Liver (tissue), 2 donors: ENCODE measurements around the gene GTSE1.

ENCODE experiments used
- TF ChIP-seq, protein P1 (sequence below): IDR thresholded peaks from 2 replicates; pipeline ENCODE4 v1.6.1; 2016; ENCODE audit warnings: antibody characterized with exemption, mild to moderate bottlenecking
- TF ChIP-seq, protein P2 (sequence below): fragments of 150-350 bp; IDR thresholded peaks from 2 replicates; pipeline ENCODE4 v1.5.1; 2017; ENCODE audit warnings: improper control_type of control experiment, low read depth, low read length; ENCODE audit not compliant: missing input control
- donor health status: healthy.

DNA sequence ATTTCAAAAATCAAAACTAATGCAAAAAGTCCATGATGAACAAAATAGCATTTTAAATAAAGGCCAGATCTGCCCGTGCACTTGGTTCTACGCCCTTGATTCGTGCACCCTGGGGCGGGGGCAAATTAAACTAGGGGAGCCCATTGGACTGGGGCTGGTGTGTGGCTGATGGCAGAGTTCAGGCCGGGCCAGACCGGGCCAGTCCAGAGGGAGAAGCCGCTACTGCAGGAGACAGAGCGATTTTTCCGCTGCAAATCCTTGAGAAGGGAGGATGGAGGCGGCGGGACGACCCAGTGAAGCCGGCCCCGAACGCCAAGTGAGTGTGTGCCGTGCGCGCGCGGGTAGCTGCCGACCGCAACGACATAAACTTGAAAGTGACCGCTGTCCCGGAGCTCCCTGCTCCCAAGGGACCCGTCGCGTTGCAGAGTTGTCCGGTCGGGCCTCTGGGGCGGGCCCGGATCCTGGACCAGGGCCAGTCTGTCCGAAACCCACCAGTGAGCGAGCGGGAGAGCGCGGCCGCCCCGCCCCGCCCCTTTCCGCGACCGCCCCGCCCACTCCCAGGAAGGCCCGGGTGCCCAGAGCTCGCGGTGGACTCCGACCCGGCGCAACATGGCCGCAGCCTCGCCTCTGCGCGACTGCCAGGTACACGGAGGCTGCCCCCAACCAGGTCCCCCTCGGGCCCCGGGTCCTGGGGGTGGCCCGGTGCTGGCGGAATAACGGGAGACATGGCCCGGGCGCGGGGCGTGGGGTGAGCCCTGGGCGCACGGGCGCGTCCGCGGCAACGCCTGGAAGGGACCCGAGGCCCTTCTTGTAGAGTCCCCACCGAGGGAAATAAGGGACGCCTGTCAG is 29.0 kb upstream of the GTSE1 start, which contains the start of gene TTC38:
- TF ChIP-seq, protein P1, sequence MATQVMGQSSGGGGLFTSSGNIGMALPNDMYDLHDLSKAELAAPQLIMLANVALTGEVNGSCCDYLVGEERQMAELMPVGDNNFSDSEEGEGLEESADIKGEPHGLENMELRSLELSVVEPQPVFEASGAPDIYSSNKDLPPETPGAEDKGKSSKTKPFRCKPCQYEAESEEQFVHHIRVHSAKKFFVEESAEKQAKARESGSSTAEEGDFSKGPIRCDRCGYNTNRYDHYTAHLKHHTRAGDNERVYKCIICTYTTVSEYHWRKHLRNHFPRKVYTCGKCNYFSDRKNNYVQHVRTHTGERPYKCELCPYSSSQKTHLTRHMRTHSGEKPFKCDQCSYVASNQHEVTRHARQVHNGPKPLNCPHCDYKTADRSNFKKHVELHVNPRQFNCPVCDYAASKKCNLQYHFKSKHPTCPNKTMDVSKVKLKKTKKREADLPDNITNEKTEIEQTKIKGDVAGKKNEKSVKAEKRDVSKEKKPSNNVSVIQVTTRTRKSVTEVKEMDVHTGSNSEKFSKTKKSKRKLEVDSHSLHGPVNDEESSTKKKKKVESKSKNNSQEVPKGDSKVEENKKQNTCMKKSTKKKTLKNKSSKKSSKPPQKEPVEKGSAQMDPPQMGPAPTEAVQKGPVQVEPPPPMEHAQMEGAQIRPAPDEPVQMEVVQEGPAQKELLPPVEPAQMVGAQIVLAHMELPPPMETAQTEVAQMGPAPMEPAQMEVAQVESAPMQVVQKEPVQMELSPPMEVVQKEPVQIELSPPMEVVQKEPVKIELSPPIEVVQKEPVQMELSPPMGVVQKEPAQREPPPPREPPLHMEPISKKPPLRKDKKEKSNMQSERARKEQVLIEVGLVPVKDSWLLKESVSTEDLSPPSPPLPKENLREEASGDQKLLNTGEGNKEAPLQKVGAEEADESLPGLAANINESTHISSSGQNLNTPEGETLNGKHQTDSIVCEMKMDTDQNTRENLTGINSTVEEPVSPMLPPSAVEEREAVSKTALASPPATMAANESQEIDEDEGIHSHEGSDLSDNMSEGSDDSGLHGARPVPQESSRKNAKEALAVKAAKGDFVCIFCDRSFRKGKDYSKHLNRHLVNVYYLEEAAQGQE = peak; percentile 80
- TF ChIP-seq, protein P2, sequence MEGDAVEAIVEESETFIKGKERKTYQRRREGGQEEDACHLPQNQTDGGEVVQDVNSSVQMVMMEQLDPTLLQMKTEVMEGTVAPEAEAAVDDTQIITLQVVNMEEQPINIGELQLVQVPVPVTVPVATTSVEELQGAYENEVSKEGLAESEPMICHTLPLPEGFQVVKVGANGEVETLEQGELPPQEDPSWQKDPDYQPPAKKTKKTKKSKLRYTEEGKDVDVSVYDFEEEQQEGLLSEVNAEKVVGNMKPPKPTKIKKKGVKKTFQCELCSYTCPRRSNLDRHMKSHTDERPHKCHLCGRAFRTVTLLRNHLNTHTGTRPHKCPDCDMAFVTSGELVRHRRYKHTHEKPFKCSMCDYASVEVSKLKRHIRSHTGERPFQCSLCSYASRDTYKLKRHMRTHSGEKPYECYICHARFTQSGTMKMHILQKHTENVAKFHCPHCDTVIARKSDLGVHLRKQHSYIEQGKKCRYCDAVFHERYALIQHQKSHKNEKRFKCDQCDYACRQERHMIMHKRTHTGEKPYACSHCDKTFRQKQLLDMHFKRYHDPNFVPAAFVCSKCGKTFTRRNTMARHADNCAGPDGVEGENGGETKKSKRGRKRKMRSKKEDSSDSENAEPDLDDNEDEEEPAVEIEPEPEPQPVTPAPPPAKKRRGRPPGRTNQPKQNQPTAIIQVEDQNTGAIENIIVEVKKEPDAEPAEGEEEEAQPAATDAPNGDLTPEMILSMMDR = no peak
